ENCODE measurements around the gene NCLN. TPM values are rescaled to one million over a fixed set of nuclear protein-coding genes. Genes with fewer than 3 reads are reported as not detected.

Gene NCLN
- total and polyA plus RNA-seq, 9 donors, result 5.3 to 43.6 (median 22.1) TPM

DNA sequence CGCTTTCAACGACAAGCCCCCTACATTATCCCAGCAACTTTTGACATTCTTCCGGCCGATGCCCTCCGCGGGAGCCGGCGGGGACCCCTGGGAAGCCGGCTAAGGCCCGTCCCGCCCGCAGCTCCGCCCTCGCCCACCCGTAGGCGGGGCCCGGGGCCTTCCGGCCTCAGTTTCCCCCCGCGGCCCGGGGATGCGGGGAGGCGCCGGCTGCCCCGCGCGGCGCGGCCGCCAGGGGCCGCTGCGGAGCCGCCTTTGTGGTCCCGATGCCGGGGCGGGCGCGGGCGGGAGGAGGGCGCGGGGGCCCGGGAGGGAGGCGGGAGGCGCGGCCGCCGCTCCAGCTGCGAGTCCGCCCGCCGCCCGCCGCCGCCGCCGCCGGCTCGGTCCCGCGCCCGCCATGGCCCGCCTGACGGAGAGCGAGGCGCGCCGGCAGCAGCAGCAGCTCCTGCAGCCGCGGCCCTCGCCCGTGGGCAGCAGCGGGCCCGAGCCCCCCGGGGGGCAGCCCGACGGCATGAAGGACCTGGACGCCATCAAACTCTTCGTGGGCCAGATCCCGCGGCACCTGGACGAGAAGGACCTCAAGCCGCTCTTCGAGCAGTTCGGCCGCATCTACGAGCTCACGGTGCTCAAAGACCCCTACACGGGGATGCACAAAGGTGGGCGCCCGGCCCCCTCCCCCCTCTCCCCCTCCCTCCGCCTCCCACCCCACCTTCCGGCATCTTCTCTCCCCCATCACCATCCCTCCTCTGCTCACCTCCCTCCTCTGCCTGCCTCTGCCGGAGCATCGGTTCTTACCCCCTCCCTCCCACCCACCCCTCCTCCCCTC is 38.8 kb downstream of the NCLN start, which contains the start of gene CELF5:
TSS of gene CELF5 (plus strand) at position 316 of the 823 bp plus-strand sequence. CDS start at position 395, 79 bp downstream.
- DNase-seq, result peak; percentile 49 to 77 (median 59)
- Histone ChIP-seq H3K27me3 (no peaks in the 10 kb centered on the region), H3K4me3 (no peak within 1 kb of the TSS)

DNA sequence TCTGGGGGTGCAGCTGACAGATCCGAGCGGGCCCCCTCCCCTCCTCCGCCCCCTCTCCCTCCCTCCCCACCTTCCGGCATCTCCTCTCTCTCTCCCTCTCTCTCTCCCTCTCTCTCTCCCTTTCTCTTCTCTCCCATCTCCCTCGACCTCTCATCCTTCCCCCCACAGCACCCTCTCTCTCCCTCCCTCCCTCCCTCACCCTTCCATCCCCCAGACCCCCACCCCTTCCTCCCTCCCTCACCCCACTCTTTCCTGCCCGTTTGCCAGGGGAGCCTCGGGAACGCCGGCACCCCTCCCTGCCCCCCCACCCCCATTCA is 39.4 kb downstream of the NCLN start:
- Histone ChIP-seq H3K4me1 (ENCODE audit: insufficient read depth) (no peaks in the 10 kb centered on the region), H3K27me3 (no peaks in the 10 kb centered on the region), H3K4me3 (no peak overlapping the region), H3K9me3 (no peaks in the 10 kb centered on the region), H3K27ac (no peak overlapping the region), H3K36me3 (no peaks in the 10 kb centered on the region)
- no peak for DNase-seq
- intact Hi-C loops (cut with DNase I), result no loop called here
- 0 to 1% (median 1%) methylated on average over 5 to 9 of the region's 9 CpGs for whole genome bisulfite sequencing, 3 donors
- TF ChIP-seq, protein P1, sequence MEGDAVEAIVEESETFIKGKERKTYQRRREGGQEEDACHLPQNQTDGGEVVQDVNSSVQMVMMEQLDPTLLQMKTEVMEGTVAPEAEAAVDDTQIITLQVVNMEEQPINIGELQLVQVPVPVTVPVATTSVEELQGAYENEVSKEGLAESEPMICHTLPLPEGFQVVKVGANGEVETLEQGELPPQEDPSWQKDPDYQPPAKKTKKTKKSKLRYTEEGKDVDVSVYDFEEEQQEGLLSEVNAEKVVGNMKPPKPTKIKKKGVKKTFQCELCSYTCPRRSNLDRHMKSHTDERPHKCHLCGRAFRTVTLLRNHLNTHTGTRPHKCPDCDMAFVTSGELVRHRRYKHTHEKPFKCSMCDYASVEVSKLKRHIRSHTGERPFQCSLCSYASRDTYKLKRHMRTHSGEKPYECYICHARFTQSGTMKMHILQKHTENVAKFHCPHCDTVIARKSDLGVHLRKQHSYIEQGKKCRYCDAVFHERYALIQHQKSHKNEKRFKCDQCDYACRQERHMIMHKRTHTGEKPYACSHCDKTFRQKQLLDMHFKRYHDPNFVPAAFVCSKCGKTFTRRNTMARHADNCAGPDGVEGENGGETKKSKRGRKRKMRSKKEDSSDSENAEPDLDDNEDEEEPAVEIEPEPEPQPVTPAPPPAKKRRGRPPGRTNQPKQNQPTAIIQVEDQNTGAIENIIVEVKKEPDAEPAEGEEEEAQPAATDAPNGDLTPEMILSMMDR (IDR thresholded peaks at IDR 0.05), result no peak
- TF ChIP-seq POLR2A (IDR thresholded peaks at IDR 0.05) (no peak), EP300 (IDR thresholded peaks at IDR 0.05) (no peak)

More for the DNA sequence above, 38.8 kb downstream of the NCLN start, which contains the start of gene CELF5:
- Histone ChIP-seq H3K36me3 (no peaks in the 10 kb centered on the region), H3K4me1 (ENCODE audit: insufficient read depth) (no peaks in the 10 kb centered on the region), H3K9me3 (no peaks in the 10 kb centered on the region), H3K27ac (no peak within 1 kb of the TSS)
- intact Hi-C loops (cut with DNase I), result no loop called here
- TF ChIP-seq, protein P1 (IDR thresholded peaks at IDR 0.05), result peak in 2 of 3 donors; percentile 51 to 57
- TF ChIP-seq POLR2A (IDR thresholded peaks at IDR 0.05), result no peak
- WGBS, 3 donors, result 1 to 2% (median 1%) methylated on average over 44 to 93 of the region's 94 CpGs

DNA sequence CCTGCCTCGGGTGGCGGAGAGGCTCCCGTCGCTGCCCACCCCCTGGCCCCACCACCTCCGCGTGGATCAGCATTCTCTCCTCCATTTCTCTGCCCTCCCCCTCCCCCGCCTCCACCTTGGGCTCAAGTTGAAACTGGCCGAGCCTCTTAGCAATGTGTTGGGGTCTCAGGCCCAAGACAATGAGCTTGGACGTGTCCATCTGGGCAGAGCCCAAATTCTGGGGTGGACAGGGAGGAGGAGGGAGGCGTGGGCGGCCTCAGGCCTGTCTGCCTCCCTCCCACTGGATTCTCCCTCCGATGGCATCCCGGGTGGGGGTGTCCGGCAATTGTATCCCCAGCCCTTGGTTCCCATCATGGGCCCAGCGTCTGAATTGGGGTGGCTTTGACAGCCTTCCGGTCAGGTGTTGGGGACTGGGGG is 40.0 kb downstream of the NCLN start:
- intact Hi-C loops (cut with DNase I), result no loop called here
- Histone ChIP-seq H3K9me3 (no peaks in the 10 kb centered on the region), H3K36me3 (no peaks in the 10 kb centered on the region), H3K27ac (no peak overlapping the region), H3K4me3 (no peak overlapping the region), H3K27me3 (no peaks in the 10 kb centered on the region), H3K4me1 (ENCODE audit: insufficient read depth) (no peaks in the 10 kb centered on the region)
- DNase-seq, result no peak
- 29 to 37% (median 35%) methylated on average over 13 to 16 of the region's 16 CpGs for WGBS, 3 donors
- TF ChIP-seq POLR2A (IDR thresholded peaks at IDR 0.05), result no peak
- no peak for TF ChIP-seq EP300 (IDR thresholded peaks at IDR 0.05)
- TF ChIP-seq, protein P1 (IDR thresholded peaks at IDR 0.05), result no peak

DNA sequence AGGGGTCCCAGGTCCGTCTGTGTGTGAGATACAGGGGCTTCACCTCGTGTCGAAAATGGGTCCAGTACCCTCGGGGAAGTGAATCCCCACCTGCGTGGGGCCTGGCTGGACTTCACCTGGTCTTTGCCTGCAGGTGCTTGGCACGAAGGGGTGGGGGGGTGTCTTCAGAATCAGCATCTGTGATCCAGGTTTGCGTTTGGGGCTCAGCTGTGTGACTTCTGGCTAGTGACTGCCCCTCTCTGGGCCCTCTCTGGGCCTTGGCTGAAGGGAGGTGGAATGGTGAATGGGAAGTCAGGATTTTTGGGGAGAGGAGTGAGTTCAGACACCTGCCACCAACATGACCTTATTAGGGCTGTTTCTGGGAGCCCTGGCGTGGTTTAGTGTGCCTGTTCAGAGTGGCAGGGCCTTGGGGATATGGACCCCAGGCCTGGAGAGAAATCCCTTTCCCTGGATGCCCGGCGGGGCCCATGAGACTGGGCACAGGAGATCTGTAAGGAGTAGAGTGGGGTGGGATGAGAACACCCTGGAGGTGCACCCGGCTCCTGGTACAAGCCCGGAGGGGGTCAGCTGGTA is 41.4 kb downstream of the NCLN start:
- Histone ChIP-seq H3K4me1 (ENCODE audit: insufficient read depth) (no peaks in the 10 kb centered on the region), H3K36me3 (no peaks in the 10 kb centered on the region), H3K9me3 (no peaks in the 10 kb centered on the region), H3K27ac (no peak overlapping the region), H3K27me3 (no peaks in the 10 kb centered on the region), H3K4me3 (no peak overlapping the region)
- DNase-seq, result no peak
- 62 to 79% (median 65%) methylated on average over 12 of the region's 12 CpGs for WGBS, 3 donors
- intact Hi-C loops (cut with DNase I), result no loop called here
- no peak for TF ChIP-seq EP300 (IDR thresholded peaks at IDR 0.05)
- TF ChIP-seq, protein P1 (IDR thresholded peaks at IDR 0.05), result no peak
- TF ChIP-seq POLR2A (IDR thresholded peaks at IDR 0.05), result no peak
